Mucosa of rectum (tissue), 2 donors: Measurements from ENCODE around the gene TMEM247.

Experiments used
- H3K27ac ChIP-seq, 2 donors: one replicate each; pipeline ENCODE4 v1.7.0; 2013; ENCODE audit warnings: inconsistent platforms in 2 of 2, low read depth in 2 of 2, low read length in 2 of 2
- H3K27me3 ChIP-seq, 2 donors: one replicate each; pipeline ENCODE4 v1.7.0; 2013; ENCODE audit warnings: low read length in 2 of 2; ENCODE audit not compliant: control insufficient read depth in 2 of 2, insufficient read depth in 2 of 2
- H3K36me3 ChIP-seq, 2 donors: one replicate each; pipeline ENCODE4 v1.7.0; 2013; ENCODE audit warnings: low read length in 2 of 2; ENCODE audit not compliant: control insufficient read depth in 2 of 2, insufficient read depth in 2 of 2
- H3K4me1 ChIP-seq, 2 donors: one replicate each; pipeline ENCODE4 v1.7.0; 2013; ENCODE audit warnings: low read length in 2 of 2, mild to moderate bottlenecking in 1 of 2; ENCODE audit not compliant: control insufficient read depth in 2 of 2, insufficient read depth in 2 of 2
- H3K4me3 ChIP-seq, 2 donors: one replicate each; pipeline ENCODE4 v1.7.0; 2013; ENCODE audit warnings: low read length in 2 of 2
- H3K9ac ChIP-seq, 2 donors: one replicate each; pipeline ENCODE4 v1.7.0; 2013; ENCODE audit warnings: low read length in 2 of 2, low read depth in 1 of 2, mild to moderate bottlenecking in 1 of 2
- H3K9me3 ChIP-seq, 2 donors: one replicate each; pipeline ENCODE4 v1.7.0; 2013; ENCODE audit warnings: low read length in 2 of 2; ENCODE audit not compliant: control insufficient read depth in 2 of 2
- donor health status: healthy.
- donor health status: Normal muscosa, but diverticular disease.

Gene TMEM247

DNA sequence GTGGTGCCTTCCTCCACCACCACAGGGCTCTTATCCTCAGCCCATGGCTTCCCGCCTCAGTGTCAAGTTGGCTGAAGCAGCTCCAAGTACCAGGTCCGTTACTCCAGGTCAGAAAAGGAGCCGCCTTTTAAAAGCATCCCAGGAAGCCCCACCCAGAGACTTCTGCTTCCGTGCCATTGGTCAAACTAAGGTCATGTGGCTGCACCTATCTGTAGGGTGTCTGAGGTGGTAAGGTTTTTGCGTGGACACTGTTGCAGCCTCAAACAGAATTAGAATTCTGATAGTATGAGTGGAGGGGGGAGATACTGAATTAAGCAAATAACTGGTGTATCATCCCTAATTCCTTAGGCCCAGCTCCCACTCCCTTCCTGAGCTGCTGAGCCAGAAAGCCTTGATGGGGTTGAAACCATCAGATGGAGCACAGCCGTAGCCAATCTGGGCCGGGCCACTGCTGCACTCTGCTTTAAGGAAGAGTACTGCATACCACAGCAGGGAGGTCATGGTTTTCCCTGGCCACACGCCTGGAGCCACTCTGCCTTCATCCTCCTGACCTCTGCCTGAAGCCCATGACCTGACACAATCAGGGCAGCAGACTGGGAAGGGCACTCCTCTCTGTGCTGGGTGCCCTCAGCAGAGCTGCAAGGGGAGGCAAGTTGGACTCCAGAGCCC lies 8.4 kb downstream of the TMEM247 start:
- H3K4me1 ChIP-seq = peaks cover 3 to 11% of the 10 kb centered on the region in 2 donors
- H3K27ac ChIP-seq = no peak overlapping the region
- H3K9me3 ChIP-seq = no peaks in the 10 kb centered on the region
- H3K9ac ChIP-seq = no peak overlapping the region
- H3K36me3 ChIP-seq = no peaks in the 10 kb centered on the region
- no peak overlapping the region for H3K4me3 ChIP-seq
- no peaks in the 10 kb centered on the region for H3K27me3 ChIP-seq

DNA sequence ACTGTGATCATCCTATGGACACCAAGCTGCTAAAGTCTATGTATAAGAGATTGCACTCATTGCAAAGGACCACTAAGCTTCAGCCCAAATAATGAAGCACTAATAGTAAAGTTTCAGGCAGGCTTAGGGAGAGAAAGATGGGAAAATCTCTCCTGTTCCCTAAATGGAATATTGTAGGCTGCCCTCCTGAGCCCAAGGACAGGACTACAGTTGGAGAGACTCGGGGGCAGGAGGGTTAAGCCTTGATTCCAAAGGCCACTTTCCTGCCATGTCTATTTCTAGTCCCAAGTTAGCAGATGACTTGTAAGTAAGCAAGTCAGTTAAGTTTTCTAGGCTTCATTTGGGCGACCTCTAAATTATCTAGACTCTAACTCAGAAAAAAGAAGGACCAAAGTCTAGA lies 9.0 kb downstream of the TMEM247 start:
- H3K9ac ChIP-seq = no peak overlapping the region
- H3K36me3 ChIP-seq = no peaks in the 10 kb centered on the region
- H3K27ac ChIP-seq = no peak overlapping the region
- H3K4me1 ChIP-seq = peaks cover 3 to 11% of the 10 kb centered on the region in 2 donors
- H3K9me3 ChIP-seq = no peaks in the 10 kb centered on the region
- H3K4me3 ChIP-seq = no peak overlapping the region
- H3K27me3 ChIP-seq = no peaks in the 10 kb centered on the region

DNA sequence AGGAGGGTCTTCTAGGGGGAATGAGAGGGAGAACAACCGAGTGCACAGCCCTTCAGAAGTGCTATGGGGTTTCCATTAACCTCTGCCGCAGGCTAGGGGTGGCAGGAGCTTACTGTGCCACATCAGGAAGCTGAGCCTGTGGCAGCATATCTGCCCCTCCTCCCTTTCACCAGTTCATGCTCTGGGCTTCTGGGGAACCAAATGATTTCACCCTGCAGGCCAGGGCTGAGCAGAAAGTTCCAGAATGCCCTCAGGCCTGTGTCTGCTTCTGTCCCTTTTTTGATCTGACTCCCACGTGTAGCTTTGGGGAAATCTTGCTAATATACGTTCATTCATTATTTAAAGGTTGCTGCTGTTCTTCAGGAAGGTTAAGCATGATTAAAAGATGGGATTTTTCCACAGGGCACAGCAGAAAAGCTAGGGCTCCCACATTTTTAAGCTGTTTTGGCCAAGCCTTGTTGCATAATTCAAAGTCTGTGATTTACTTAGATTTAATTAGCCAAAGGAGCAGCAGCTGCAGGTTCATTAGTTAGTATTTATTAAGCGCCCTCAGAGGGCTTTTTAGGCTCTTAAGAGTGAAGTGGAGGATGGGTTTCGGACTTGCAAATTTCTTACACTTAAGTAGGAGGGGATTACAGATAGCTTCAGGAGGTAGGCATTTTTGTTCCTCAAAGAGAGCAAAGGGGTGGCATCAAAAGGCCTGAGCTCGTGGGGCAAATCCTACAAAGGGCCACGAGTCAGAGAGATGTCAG lies 10.2 kb downstream of the TMEM247 start:
- Histone ChIP-seq H3K9me3 (no peaks in the 10 kb centered on the region), H3K9ac (no peak overlapping the region), H3K27ac (no peak overlapping the region), H3K4me1 (peaks cover 3 to 11% of the 10 kb centered on the region in 2 donors), H3K36me3 (no peaks in the 10 kb centered on the region), H3K27me3 (no peaks in the 10 kb centered on the region), H3K4me3 (no peak overlapping the region)

DNA sequence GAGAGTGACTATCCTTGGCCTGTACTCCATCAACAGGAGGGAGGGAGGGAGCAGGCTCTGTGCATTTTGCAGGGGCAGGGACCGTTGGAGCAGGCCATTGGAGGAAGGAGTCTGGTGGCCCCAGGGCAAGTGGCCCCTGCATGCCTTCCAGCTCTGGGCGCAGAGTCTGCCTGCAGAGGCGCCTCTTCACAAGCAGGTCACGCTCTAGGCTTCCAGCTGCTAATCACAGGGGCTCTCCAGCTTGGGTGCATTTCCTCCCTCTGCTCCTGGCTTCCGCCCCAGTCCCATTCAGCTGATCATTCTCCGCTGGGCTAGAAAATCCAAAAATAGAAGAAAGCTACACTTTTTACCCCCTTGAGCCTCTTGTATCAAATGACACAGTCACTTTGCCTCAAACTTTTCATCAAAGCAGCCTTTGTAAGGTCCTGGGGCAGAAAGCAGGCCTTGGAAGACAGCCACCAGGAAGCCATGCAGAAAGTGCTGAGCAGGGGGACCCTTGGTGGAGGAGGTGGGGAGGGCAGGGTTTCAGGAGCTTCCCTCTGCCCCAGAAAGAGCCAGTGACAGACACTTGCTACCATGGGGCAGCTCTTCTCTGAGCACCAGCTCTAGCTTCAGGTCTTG lies 11.3 kb downstream of the TMEM247 start:
- no peaks in the 10 kb centered on the region for H3K27me3 ChIP-seq
- no peak overlapping the region for H3K9ac ChIP-seq
- no peak overlapping the region for H3K27ac ChIP-seq
- peaks cover 3 to 11% of the 10 kb centered on the region in 2 donors for H3K4me1 ChIP-seq
- no peaks in the 10 kb centered on the region for H3K36me3 ChIP-seq
- H3K9me3 ChIP-seq = no peaks in the 10 kb centered on the region
- no peak overlapping the region for H3K4me3 ChIP-seq

DNA sequence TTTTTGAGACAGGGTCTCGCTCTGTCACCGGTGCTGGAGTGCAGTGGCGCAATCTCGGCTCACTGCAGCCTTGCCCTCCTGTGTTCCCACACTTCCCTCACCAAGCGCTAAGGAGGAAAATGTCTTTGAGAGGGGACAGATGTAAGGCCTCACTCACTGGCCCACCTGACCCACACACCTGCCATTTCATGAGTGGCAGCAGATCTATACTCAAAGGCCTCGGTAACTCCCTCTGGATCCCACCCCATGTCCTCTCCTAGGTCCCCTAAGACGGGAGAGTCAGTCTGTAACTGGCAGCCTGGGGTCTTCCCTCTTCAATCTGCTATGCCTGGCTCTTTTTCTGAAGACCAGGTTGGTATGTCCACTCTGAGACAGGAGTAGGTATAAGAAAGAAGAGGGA lies 12.9 kb downstream of the TMEM247 start:
- no peaks in the 10 kb centered on the region for H3K27me3 ChIP-seq
- H3K27ac ChIP-seq = no peak overlapping the region
- no peak overlapping the region for H3K4me3 ChIP-seq
- peaks cover 3 to 11% of the 10 kb centered on the region in 2 donors for H3K4me1 ChIP-seq
- H3K9me3 ChIP-seq = no peaks in the 10 kb centered on the region
- no peaks in the 10 kb centered on the region for H3K36me3 ChIP-seq
- H3K9ac ChIP-seq = no peak overlapping the region

DNA sequence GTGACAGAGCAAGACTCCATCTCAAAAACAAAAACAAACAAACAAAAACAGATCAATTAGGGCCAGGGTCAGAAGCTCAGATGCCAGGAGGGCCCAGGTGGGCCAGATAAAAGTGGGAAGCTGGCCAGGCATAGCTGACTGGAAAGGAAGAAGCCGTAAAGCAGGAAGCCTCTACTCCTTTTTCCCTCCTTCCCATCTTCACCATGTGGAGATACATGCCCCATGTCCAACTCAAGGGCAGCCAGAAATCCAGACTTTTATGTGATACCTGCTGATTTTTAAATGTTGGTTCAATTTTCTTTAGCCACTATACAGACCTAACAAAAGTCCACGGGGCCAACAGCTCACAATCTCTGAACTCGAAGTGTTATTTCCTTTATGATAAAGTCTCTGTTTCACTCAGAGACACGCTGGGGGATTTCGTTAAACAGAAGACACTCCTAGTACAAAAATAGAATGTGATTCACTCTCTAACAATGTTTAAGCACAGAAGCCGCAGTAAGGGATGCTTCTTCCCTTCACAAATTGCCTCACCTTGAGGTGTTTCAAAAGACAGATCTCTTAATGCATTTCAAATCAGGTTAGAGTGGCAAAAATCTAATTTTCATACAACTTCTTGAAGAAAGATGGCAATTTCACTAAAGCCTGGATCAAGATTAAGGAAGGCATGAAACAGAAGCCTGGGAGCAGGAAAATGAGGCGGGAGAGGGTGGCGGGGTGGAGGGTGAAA lies 14.0 kb downstream of the TMEM247 start:
- no peak overlapping the region for H3K27ac ChIP-seq
- no peaks in the 10 kb centered on the region for H3K9me3 ChIP-seq
- no peaks in the 10 kb centered on the region for H3K36me3 ChIP-seq
- no peak overlapping the region for H3K4me3 ChIP-seq
- H3K4me1 ChIP-seq = peaks cover 3 to 11% of the 10 kb centered on the region in 2 donors
- peaks cover 3 to 4% of the 10 kb centered on the region in 2 donors for H3K27me3 ChIP-seq
- no peak overlapping the region for H3K9ac ChIP-seq

DNA sequence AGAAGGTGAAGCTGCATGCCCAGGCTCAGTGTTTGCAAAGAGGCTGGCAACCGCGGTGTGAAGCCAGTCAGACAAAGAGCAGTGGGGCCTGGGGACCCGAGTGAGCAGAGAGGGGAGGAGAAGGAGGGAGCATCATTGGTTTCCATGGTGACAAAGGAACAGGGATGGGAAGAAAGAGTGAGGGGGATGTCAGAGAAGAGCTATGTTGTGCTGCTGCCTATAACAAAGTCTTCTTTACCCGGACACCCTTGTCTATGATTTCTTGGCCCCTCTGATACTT lies 14.5 kb downstream of the TMEM247 start:
- H3K4me3 ChIP-seq = no peak overlapping the region
- peaks cover 3 to 11% of the 10 kb centered on the region in 2 donors for H3K4me1 ChIP-seq
- no peaks in the 10 kb centered on the region for H3K9me3 ChIP-seq
- no peak overlapping the region for H3K9ac ChIP-seq
- peaks cover 3 to 8% of the 10 kb centered on the region in 2 donors for H3K27me3 ChIP-seq
- no peaks in the 10 kb centered on the region for H3K36me3 ChIP-seq
- no peak overlapping the region for H3K27ac ChIP-seq

DNA sequence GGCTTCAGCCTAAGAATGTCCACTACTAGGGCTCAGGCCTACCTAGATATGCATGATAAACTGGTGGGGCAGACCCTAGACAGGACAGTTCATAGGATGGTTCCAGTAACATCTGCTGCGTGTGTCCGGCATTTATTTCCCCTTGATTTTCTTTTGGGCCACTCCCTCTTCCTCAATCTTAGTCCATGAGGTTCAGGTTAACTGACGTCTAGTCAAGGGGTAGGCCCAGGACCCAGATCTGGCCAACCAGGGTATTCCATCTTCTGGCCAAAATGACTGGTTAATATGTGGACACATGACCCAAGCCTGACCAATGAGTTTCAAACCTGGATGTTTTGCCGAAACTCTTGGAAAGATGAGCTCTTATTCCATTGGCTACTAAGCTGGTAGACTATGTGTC lies 15.2 kb downstream of the TMEM247 start:
- peaks cover 3 to 11% of the 10 kb centered on the region in 2 donors for H3K4me1 ChIP-seq
- H3K27me3 ChIP-seq = peaks cover 3 to 11% of the 10 kb centered on the region in 2 donors
- no peak overlapping the region for H3K9ac ChIP-seq
- no peaks in the 10 kb centered on the region for H3K9me3 ChIP-seq
- H3K36me3 ChIP-seq = no peaks in the 10 kb centered on the region
- no peak overlapping the region for H3K27ac ChIP-seq
- no peak overlapping the region for H3K4me3 ChIP-seq

DNA sequence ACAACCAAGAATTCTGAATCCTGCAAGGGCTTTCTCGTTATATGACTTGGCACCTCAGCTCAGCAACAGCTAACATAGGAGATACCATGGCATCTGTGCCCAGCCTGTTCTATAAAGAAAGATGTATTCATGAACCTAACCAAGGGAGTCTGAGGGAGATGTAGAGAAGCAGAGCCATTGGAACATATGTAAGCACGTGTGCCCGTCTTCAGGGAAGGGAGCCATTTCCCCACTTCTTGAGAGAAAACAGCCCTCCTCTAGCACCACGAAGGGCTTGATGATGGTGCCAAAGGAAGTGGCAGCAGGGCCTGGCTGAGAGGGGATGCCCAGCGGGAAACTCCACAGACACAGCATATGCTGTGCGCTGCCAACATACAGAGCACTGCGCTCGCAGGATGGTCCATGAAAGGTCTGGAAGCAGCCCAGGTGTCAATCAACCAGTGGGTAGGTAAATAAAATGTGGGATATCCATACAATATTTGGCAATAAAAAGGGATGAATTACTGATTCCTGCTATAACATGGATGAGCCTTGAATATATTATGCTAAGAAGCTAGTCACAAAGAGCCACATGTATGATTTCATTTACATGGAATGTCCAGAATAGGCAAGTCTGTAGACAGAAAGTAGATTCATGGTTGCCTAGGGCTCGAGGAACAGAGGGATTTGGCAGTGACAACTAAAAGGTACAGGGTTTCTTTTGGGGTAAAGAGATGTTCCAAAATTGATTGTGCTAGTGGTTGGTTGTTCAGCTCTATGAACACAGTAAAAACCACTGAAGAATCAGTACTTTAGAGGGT lies 16.1 kb downstream of the TMEM247 start:
- H3K4me3 ChIP-seq = no peak overlapping the region
- no peaks in the 10 kb centered on the region for H3K9me3 ChIP-seq
- H3K9ac ChIP-seq = no peak overlapping the region
- peaks cover 4 to 8% of the 10 kb centered on the region in 2 donors for H3K4me1 ChIP-seq
- no peak overlapping the region for H3K27ac ChIP-seq
- peaks cover 3 to 11% of the 10 kb centered on the region in 2 donors for H3K27me3 ChIP-seq
- H3K36me3 ChIP-seq = no peaks in the 10 kb centered on the region
